HEK293T (cell line): ENCODE results near the gene APOLD1.

Experiments used
- CTCF ChIA-PET: fragments of 350-600 bp; formaldehyde crosslinking; extraction: SDS; loops from one replicate; lab custom pipeline; 2021; ENCODE audit warnings: antibody characterized with exemption, inconsistent platforms; lab: Yijun Ruan, JAX
- POLR2A ChIA-PET: fragments of 350-600 bp; formaldehyde crosslinking; extraction: SDS; loops from one replicate; lab custom pipeline; 2020; ENCODE audit warnings: antibody characterized with exemption, inconsistent platforms; lab: Yijun Ruan, JAX
- DNase-seq: peaks from one replicate; pipeline ENCODE4 v3.0.0; 2012; ENCODE audit warnings: mixed read lengths; ENCODE audit errors: extremely low spot score
- ARNT ChIP-seq: fragments of 450-650 bp; IDR thresholded peaks from 2 replicates; pipeline ENCODE4 v1.6.1; 2017; ENCODE audit warnings: mild to moderate bottlenecking
- BHLHE40 ChIP-seq: fragments of 450-650 bp; IDR thresholded peaks from 2 replicates; pipeline ENCODE4 v1.6.1; 2016; ENCODE audit warnings: mild to moderate bottlenecking, moderate library complexity, borderline replicate concordance
- CTBP1 ChIP-seq: fragments of 450-650 bp; IDR thresholded peaks from 2 replicates; pipeline ENCODE4 v1.6.1; 2016; ENCODE audit warnings: borderline replicate concordance
- ELF4 ChIP-seq: fragments of 450-650 bp; IDR thresholded peaks from 2 replicates; pipeline ENCODE4 v1.6.1; 2017; ENCODE audit warnings: antibody characterized with exemption
- FOXA1 ChIP-seq: fragments of 450-650 bp; IDR thresholded peaks from 2 replicates; pipeline ENCODE4 v1.6.1; 2016; ENCODE audit warnings: mild to moderate bottlenecking
- FOXK2 ChIP-seq: fragments of 450-650 bp; IDR thresholded peaks from 2 replicates; pipeline ENCODE4 v1.6.1; 2016; ENCODE audit warnings: mild to moderate bottlenecking
- FOXM1 ChIP-seq: fragments of 450-650 bp; IDR thresholded peaks from 2 replicates; pipeline ENCODE4 v1.6.1; 2017; ENCODE audit warnings: mild to moderate bottlenecking, borderline replicate concordance
- HDGF ChIP-seq: fragments of 450-650 bp; IDR thresholded peaks from 2 replicates; pipeline ENCODE4 v1.6.1; 2017; ENCODE audit warnings: antibody characterized with exemption, borderline replicate concordance
- L3MBTL2 ChIP-seq: fragments of 450-650 bp; conservative IDR thresholded peaks from 2 replicates; pipeline ENCODE4 v1.6.1; 2016; ENCODE audit warnings: mild to moderate bottlenecking
- LEF1 ChIP-seq: fragments of 450-650 bp; IDR thresholded peaks from 2 replicates; pipeline ENCODE4 v1.6.1; 2017; ENCODE audit warnings: mild to moderate bottlenecking, borderline replicate concordance
- NFRKB ChIP-seq: fragments of 450-650 bp; IDR thresholded peaks from 2 replicates; pipeline ENCODE4 v1.6.1; 2016; ENCODE audit warnings: mild to moderate bottlenecking, moderate library complexity
- PKNOX1 ChIP-seq: fragments of 450-650 bp; IDR thresholded peaks from 2 replicates; pipeline ENCODE4 v1.6.1; 2016
- SP1 ChIP-seq: fragments of 450-650 bp; IDR thresholded peaks from 2 replicates; pipeline ENCODE4 v1.6.1; 2017
- SUZ12 ChIP-seq: fragments of 450-650 bp; IDR thresholded peaks from 2 replicates; pipeline ENCODE4 v1.6.1; 2016; ENCODE audit warnings: mild to moderate bottlenecking
- TARDBP ChIP-seq: fragments of 450-650 bp; IDR thresholded peaks from 2 replicates; pipeline ENCODE4 v1.6.1; 2016
- ZNF384 ChIP-seq: fragments of 450-650 bp; IDR thresholded peaks from 2 replicates; pipeline ENCODE4 v1.6.1; 2016

APOLD1 gene

GRCh38 chr12:12747278-12747677 is 38.2 kb upstream of the APOLD1 start:
- ChIA-PET POLR2A (no interaction called here), CTCF (interaction anchor here (0.6 to 4.5 kb wide), 3 partner anchors 10 to 703 kb away, joined by 4 to 43 read pairs (median 5); no protein-coding TSS in a partner anchor)
- TF ChIP-seq ARNT (no peak), BHLHE40 (no peak), L3MBTL2 (no peak)
- DNase-seq: no peak

- POLR2A ChIA-PET: no interaction called here
- no peak for DNase-seq
- CTCF ChIA-PET: interaction anchor here (0.9 to 4.5 kb wide), 2 partner anchors 11 to 13 kb away, joined by 4 to 43 read pairs; no protein-coding TSS in a partner anchor
- TF ChIP-seq ZNF384 (no peak), SP1 (no peak), HDGF (no peak), CTBP1 (no peak), TARDBP (no peak), PKNOX1 (no peak), ELF4 (no peak), SUZ12 (no peak), FOXM1 (no peak), FOXA1 (no peak), ARNT (no peak), NFRKB (no peak), BHLHE40 (no peak), L3MBTL2 (no peak), LEF1 (no peak)
These were observed 37.4 kb upstream of the APOLD1 start for GRCh38 chr12:12748044-12748443.

- ChIA-PET POLR2A (no interaction called here), CTCF (interaction anchor here (0.6 kb wide), 1 partner anchor 12 kb away, joined by 3 read pairs; no protein-coding TSS in a partner anchor)
- TF ChIP-seq L3MBTL2 (no peak), FOXK2 (no peak), BHLHE40 (no peak), LEF1 (no peak), HDGF (no peak), ELF4 (no peak), PKNOX1 (no peak), NFRKB (no peak)
- no peak for DNase-seq
These were observed 36.0 kb upstream of the APOLD1 start for GRCh38 chr12:12749433-12749832.

GRCh38 chr12:12755923-12756322 is 29.5 kb upstream of the APOLD1 start:
- POLR2A ChIA-PET: no interaction called here
- TF ChIP-seq TARDBP: no peak
- no peak for TF ChIP-seq ZNF384
- TF ChIP-seq SUZ12: no peak
- TF ChIP-seq BHLHE40: no peak
- TF ChIP-seq CTBP1: no peak
- no peak for TF ChIP-seq FOXM1
- no peak for TF ChIP-seq SP1
- CTCF ChIA-PET: interaction anchor here (3.4 kb wide), 1 partner anchor 19 kb away, joined by 17 read pairs; no protein-coding TSS in a partner anchor
- no peak for DNase-seq

- ChIA-PET CTCF (interaction anchor here (1.1 kb wide), 1 partner anchor 20 kb away, joined by 3 read pairs; no protein-coding TSS in a partner anchor), POLR2A (no interaction called here)
- TF ChIP-seq PKNOX1 (no peak), FOXA1 (no peak), HDGF (no peak), L3MBTL2 (no peak), FOXK2 (no peak), BHLHE40 (no peak), SUZ12 (no peak), FOXM1 (no peak)
- DNase-seq: no peak
These were observed 28.3 kb upstream of the APOLD1 start for GRCh38 chr12:12757121-12757520.

GRCh38 chr12:12759234-12759915 is 26.1 kb upstream of the APOLD1 start:
- TF ChIP-seq L3MBTL2 (no peak), FOXK2 (no peak), FOXM1 (no peak), HDGF (no peak), SUZ12 (no peak), FOXA1 (no peak), PKNOX1 (no peak)
- ChIA-PET CTCF (no interaction called here), POLR2A (interaction anchor here (0.6 kb wide), 1 partner anchor 46 kb away, joined by 3 read pairs; no protein-coding TSS in a partner anchor)
- no peak for DNase-seq
